HG03460 (cell line): ENCODE data around the gene EMX1.

Experiments used
- ATAC-seq: cut with Tn5 transposase; IDR thresholded peaks from one replicate; pipeline ENCODE4 v1.9.1; 2021; ENCODE audit not compliant: unreplicated experiment

EMX1 gene

GRCh38 chr2:72956050-72956395 is 38.7 kb downstream of the EMX1 start:
- no peak for ATAC-seq

- ATAC-seq = no peak
Measured at GRCh38 chr2:72956936-72957335, 39.6 kb downstream of the EMX1 start.

GRCh38 chr2:72958542-72959385 is 41.4 kb downstream of the EMX1 start:
- no peak for ATAC-seq

- no peak for ATAC-seq
Measured at GRCh38 chr2:72959554-72959953, 42.2 kb downstream of the EMX1 start.

- no peak for ATAC-seq
Measured at GRCh38 chr2:72959995-72960981, 43.0 kb downstream of the EMX1 start.

- ATAC-seq = no peak
Measured at GRCh38 chr2:72961036-72961720, 43.9 kb downstream of the EMX1 start.

- no peak for ATAC-seq
Measured at GRCh38 chr2:72961853-72962468, 44.6 kb downstream of the EMX1 start.

- no peak for ATAC-seq
Measured at GRCh38 chr2:72962911-72963310, 45.6 kb downstream of the EMX1 start.

- no peak for ATAC-seq
Measured at GRCh38 chr2:72963423-72964145, 46.3 kb downstream of the EMX1 start.

- no peak for ATAC-seq
Measured at GRCh38 chr2:72964146-72964525, 46.8 kb downstream of the EMX1 start.

- ATAC-seq = no peak
Measured at GRCh38 chr2:72965016-72965415, 47.7 kb downstream of the EMX1 start.

GRCh38 chr2:72965770-72966450 is 48.6 kb downstream of the EMX1 start:
- ATAC-seq = no peak

- ATAC-seq = no peak
Measured at GRCh38 chr2:72968286-72968685, 51.0 kb downstream of the EMX1 start.

- ATAC-seq = no peak
Measured at GRCh38 chr2:72969706-72970105, 52.4 kb downstream of the EMX1 start.

- no peak for ATAC-seq
Measured at GRCh38 chr2:72971036-72971435, 53.7 kb downstream of the EMX1 start.

GRCh38 chr2:72972352-72973136 is 55.2 kb downstream of the EMX1 start:
- ATAC-seq = no peak

GRCh38 chr2:72973137-72973535 is 55.8 kb downstream of the EMX1 start:
- ATAC-seq = no peak

- ATAC-seq = peak; percentile 78
Measured at GRCh38 chr2:72973566-72974435, 56.5 kb downstream of the EMX1 start.
